ENCODE data around the gene STRIP1.
"Not testable (repeated sequence)": the region's sequence is repeated elsewhere in the genome, so short reads cannot be mapped to it uniquely, and the experiment has no call there.

STRIP1 gene

GRCh38 chr1:110007046-110007830 is 27.2 kb upstream of the STRIP1 start:
- no peak for DNase-seq (ENCODE audit: low read depth in 3 of 3)

- DNase-seq (ENCODE audit: low read depth in 3 of 3), result no peak
These were observed 25.4 kb upstream of the STRIP1 start for GRCh38 chr1:110008971-110009565.

- no peak for DNase-seq (ENCODE audit: low read depth in 3 of 3)
These were observed 22.8 kb upstream of the STRIP1 start for GRCh38 chr1:110011527-110012041.

- no peak for DNase-seq (ENCODE audit: low read depth in 3 of 3)
These were observed 22.2 kb upstream of the STRIP1 start for GRCh38 chr1:110012100-110012780.

- DNase-seq (ENCODE audit: low read depth in 3 of 3), result no peak
These were observed 16.6 kb upstream of the STRIP1 start for GRCh38 chr1:110017792-110018191.

- no peak for DNase-seq (ENCODE audit: low read depth in 3 of 3)
These were observed 16.0 kb upstream of the STRIP1 start for GRCh38 chr1:110018396-110018795.

- no peak for DNase-seq (ENCODE audit: low read depth in 3 of 3)
These were observed 14.7 kb upstream of the STRIP1 start for GRCh38 chr1:110019770-110020169.

- no peak for DNase-seq (ENCODE audit: low read depth in 3 of 3)
These were observed 13.1 kb upstream of the STRIP1 start for GRCh38 chr1:110021285-110021684.

GRCh38 chr1:110024613-110025012 is 9.8 kb upstream of the STRIP1 start:
- no peak for DNase-seq (ENCODE audit: low read depth in 3 of 3)

- not testable (repeated sequence) for DNase-seq (ENCODE audit: low read depth in 3 of 3)
These were observed 3.7 kb upstream of the STRIP1 start for GRCh38 chr1:110030687-110031086.

- DNase-seq (ENCODE audit: low read depth in 3 of 3), result no peak
These were observed 2.1 kb upstream of the STRIP1 start for GRCh38 chr1:110032327-110032726.

- DNase-seq (ENCODE audit: low read depth in 3 of 3), result no peak
These were observed 1.0 kb upstream of the STRIP1 start for GRCh38 chr1:110033421-110033820.

- no peak for DNase-seq (ENCODE audit: low read depth in 3 of 3)
These were observed 379 bp upstream of the STRIP1 start for GRCh38 chr1:110034040-110034450.

GRCh38 chr1:110035236-110035752 is 870 bp downstream of the STRIP1 start:
- no peak for DNase-seq (ENCODE audit: low read depth in 3 of 3)

GRCh38 chr1:110038271-110038670 is 3.8 kb downstream of the STRIP1 start:
- no peak for DNase-seq (ENCODE audit: low read depth in 3 of 3)

- DNase-seq (ENCODE audit: low read depth in 3 of 3), result no peak
These were observed 5.2 kb downstream of the STRIP1 start for GRCh38 chr1:110039641-110040040.

GRCh38 chr1:110040548-110040947 is 6.1 kb downstream of the STRIP1 start:
- DNase-seq (ENCODE audit: low read depth in 3 of 3), result peak in 2 of 3 experiments; percentile 13 to 18

- DNase-seq (ENCODE audit: low read depth in 3 of 3), result no peak
These were observed 8.6 kb downstream of the STRIP1 start for GRCh38 chr1:110043016-110043415.

GRCh38 chr1:110047463-110047862 is 13.0 kb downstream of the STRIP1 start:
- DNase-seq (ENCODE audit: low read depth in 3 of 3), result no peak

- no peak for DNase-seq (ENCODE audit: low read depth in 3 of 3)
These were observed 13.8 kb downstream of the STRIP1 start for GRCh38 chr1:110048240-110048639.

- DNase-seq (ENCODE audit: low read depth in 3 of 3), result no peak
These were observed 14.6 kb downstream of the STRIP1 start for GRCh38 chr1:110048923-110049601.

Measured in stimulated activated CD4-positive, alpha-beta T cell treated with anti-CD3 and anti-CD28 coated beads, TNF-alpha, amount 100 ng/mL, for 24 hours (primary cell).